Eye (tissue), 1 donor: ENCODE data around the gene KRTAP10-9.
"Not testable (repeated sequence)": the region's sequence is repeated elsewhere in the genome, so short reads cannot be mapped to it uniquely, and the experiment has no call there.

ENCODE experiments used
- DNase-seq: peaks from one replicate; pipeline ENCODE4 v3.0.0-alpha.2; 2015

The KRTAP10-9 gene

DNA sequence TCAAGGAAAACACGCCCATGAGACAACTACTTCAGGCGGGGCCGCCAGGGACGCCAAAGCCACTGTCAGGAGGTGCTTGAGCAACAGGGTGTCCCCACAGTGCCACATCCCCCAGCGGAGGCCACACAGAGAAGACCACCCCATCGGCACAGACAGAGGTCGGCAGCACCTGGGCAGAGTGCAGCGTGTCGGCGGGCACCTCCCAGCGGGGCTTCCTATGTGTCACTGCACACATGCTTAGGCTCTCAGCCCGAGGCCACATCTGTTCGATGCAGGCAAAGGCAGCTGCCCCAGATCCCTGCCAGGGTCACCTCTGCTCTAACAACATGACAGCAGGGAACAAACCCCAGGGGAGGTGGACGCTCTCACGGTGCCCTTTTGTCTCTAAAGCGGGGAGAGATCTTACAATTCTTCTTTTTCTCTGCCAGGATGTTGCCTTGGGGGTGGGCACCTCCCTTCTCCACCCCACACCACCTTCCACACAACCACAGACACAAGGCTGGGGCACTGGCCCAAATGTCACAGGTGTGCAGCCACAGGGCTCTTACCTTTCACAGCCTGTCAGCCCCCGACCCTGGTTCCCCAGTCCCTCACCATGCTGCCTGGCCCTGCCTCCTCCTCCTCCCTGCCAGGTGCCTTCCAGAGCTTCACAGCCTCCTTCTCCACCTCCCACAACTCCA lies 10.8 kb upstream of the KRTAP10-9 start:
- peak; percentile 62 for DNase-seq

DNA sequence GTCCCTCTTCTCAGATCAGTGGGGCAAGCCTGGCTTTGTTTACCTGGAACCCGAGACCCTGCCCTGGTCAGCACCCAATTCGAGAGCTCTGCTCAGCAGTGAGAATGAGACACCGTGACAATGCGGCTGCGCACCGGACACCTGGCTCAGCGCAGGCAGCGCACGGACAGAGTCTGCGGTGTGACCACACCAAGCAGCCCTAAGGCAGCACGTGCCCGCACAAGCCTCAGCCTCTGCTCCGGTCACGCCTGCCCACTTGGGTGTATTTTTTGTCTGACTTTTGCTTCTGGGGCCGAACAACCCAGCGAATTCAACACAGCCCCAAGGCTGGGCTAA lies 10.3 kb upstream of the KRTAP10-9 start:
- no peak for DNase-seq

DNA sequence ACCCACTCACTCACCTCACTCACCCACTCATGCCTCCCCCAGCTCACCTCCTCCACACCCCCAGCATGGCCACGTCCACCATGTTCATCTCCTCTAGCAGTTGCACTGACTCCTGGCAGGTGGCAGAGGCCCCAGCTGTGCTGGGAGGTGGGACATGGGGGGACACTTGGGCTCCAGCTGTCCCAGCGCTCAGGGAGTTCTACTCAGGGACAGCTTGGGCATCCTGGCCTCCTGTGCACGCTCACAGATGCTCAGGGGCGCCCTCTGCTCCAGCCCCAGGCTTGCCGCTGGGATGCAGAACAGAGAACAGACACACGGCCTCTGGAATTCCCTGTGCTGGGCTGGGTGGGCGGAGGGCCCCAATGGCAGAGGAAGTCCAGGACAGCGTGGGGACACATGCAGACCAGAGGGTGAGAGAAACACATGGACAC lies 9.8 kb upstream of the KRTAP10-9 start:
- no peak for DNase-seq

DNA sequence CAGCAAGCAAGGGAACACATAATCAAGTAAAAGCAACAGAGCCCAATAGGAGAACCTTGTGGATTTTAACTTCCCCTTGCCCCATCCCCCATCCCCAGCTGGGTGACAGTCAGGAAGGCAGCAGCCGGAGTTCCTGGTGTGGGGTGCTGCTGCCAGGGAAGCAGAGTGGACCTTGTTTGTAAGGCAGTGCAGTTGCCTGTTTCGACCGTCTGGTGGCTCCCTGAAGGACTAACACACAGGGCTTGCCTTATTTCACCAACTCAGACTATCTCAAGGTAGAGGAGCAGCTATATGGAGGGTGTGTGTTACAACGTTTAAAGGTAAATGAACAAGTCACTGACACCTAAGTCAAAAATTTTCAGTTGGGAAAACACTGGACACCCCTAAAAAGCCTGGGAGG lies 8.4 kb upstream of the KRTAP10-9 start:
- DNase-seq, result no peak

DNA sequence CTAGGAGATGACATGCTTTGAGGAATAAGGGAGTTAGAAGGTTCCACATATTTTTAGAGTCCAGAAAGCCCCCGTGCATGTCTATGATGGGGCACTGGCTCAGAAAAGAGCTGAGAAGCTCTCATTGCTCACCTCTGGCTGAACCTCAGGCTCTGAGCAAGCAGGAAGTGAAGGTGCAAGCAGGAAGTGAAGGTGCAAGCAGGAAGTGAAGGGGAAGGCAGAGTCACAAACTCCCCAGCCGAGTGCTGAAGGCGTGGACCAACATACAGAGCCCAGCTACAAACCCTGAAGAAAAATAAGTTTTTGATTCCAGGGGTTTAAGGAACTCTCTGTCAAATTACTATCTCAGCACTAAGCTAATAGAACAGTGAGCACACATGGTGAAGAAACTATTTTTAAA lies 8.0 kb upstream of the KRTAP10-9 start:
- DNase-seq, result no peak

DNA sequence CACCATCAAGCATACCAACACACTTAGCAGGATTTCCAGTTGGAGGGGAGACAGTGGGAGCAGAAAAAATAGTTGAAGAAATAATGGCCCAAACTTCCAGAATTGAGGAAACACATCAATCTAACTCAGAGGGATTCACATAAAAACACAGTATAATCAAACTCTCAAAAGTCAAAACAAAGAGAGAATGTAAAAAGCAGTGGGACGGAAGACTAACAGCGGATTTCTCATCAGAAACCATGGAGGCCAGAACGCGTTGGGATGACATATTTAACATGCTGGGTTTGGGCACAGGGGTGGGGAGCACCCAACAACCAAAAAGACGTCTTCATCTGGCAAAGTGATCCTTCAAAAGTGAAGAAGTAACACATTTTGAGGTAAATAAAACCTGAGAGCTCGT lies 7.0 kb upstream of the KRTAP10-9 start:
- no peak for DNase-seq

DNA sequence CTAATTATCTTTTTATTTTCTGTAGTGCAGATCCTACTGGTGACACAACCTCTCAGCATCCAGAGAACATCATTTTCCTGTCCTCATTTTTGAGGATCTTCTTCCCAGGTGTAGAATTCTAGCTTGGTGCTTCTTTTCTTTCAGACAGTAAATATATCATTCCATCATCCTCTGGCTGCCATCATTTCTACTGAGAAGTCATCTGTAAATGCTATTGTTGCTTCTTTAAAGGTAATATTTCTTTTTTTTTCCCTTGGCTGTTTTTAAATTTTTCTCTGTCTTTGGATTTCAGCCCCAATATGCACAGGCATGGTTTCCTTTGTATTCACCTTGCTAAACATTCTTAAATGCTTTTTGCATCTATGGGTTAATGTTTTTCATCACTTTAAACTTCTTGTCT lies 3.3 kb upstream of the KRTAP10-9 start:
- DNase-seq, result no peak

DNA sequence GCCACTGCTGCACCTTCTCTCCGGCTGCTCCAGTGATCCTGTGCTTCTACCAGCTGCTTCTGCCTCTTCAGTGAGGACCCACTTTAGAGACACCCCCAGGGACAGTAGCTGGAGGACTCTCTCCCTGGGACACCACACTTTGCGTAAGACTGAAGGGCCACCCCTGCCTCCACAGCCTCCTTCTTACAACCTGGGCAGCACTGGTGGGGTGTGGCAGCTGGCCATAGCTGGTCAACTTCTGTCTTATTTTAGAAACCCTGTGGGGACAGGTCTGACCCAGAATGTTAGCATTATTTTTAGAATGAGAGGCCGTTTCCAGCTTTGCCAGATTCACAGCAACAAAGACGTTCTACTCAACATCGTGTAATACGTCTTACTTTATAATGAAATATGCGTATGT lies 1.1 kb upstream of the KRTAP10-9 start:
- DNase-seq, result no peak

DNA sequence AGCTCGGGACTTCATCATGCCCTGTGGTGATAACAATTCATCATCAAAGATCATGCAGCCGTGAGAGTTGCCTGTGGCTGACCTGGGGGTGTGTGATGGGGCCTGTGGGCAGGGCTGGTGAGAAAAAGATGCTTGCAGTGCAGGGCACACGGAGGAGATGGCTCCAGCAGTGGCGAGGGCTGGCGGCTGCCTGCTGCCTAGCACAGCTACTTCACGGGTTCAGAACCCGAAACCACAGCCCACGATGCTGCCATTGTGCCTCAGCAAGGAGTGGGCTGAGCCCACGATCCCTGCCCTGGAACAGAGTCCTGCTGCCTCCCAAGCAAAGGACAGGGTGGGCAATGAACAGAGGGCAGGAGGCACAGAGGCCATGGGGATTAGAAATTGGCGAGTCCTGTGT lies 631 bp upstream of the KRTAP10-9 start:
- no peak for DNase-seq

DNA sequence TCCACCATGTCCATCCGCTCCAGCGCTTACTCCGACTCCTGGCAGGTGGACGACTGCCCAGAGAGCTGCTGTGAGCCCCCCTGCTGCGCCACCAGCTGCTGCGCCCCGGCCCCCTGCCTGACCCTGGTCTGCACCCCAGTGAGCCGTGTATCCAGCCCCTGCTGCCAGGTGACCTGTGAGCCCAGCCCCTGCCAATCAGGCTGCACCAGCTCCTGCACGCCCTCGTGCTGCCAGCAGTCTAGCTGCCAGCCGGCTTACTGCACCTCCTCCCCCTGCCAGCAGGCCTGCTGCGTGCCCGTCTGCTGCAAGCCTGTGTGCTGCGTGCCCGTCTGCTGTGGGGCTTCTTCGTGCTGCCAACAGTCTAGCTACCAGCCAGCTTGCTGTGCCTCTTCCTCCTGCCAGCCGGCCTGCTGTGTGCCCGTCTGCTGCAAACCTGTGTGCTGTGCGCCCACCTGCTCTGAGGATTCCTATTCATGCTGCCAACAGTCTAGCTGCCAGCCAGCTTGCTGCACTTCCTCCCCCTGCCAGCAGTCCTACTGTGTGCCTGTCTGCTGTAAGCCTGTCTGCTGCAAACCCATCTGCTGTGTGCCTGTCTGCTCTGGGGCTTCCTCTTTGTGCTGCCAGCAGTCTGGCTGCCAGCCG lies 409 bp downstream of the KRTAP10-9 start:
- DNase-seq, result not testable (repeated sequence)

DNA sequence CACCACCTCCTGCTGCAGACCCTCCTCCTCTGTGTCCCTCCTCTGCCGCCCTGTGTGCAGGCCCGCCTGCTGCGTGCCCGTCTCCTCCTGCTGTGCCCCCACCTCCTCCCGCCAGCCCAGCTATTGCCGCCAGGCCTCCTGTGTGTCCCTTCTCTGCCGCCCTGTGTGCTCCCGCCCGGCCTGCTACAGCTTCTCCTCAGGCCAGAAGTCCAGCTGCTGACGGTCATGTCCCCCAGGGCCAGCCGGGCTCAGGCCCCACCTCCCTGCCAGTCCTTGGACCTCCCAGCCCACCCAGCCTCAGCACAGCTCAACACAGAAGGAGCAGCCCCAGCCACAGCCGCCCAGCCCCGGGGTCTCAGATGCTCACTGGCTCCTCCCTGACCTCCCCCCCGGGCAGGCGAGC lies 939 bp downstream of the KRTAP10-9 start:
- DNase-seq, result peak; percentile 14

DNA sequence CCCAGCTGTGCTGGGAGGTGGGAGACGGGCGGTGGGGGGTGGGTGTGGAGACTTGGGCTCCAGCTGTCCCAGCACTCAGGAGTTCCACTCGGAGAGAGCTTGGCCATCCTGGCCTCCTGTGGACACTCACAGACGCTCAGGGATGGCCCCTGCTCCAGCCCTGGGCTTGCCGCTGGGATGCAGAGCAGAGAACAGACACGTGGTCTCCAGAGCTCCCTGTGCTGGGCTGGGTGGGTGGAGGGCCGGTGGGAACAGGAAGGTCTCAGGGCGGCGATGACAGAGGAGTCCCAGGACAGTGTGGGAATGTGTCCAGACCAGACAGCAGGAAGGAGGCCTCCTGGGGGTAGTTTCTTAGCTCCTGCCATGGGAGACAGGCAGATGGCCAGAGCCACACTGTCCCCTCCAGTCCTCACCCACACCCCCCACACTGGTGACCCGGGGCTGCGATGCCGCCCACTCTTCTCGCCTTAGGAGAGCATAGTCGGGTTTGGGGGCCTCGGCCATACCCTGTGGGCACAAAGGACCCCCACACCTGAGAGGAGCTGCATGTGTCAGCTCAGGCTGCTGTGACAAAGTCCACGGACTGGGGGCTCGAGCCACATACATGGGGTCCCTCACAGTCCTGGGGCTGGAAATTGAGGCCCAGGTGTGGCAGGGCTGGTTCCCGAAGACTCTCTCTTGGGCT lies 2.0 kb downstream of the KRTAP10-9 start:
- DNase-seq, result peak; percentile 18

DNA sequence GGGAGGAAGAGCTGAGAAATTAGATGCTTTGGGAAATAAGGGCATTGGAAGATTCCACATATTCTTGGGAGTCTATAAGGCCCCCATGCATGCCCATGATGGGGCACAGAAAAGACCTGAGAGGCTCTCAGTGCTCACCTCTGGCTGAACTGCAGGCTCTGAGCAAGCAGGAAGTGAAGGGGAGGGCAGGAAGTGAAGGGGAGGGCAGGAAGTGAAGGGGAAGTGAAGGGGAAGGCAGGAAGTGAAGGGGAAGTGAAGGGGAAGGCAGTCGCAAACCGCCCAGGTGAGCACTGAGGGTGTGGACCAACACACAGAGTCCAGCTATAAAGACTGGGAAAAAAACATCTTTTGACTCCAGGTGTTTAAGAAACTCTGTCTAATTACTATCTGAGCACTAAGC lies 3.5 kb downstream of the KRTAP10-9 start:
- DNase-seq, result no peak

DNA sequence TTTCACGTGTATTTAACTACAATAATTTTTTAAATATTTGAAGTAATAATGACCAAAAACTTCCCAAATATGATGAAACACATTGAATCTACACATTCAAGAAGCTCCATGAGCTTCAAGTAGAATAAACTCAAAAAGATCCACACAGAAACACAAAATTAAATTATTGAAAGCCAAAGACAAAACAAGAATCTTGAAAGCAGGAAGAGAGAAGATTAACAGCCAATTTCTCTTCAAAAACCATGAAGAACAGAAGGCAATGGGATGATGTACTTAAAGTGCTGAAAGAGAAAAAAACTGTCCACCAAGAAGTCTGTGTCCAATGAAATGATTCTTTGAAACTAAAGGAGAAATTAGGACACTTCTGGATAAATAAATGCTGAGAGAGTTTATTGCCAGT lies 5.2 kb downstream of the KRTAP10-9 start:
- no peak for DNase-seq

DNA sequence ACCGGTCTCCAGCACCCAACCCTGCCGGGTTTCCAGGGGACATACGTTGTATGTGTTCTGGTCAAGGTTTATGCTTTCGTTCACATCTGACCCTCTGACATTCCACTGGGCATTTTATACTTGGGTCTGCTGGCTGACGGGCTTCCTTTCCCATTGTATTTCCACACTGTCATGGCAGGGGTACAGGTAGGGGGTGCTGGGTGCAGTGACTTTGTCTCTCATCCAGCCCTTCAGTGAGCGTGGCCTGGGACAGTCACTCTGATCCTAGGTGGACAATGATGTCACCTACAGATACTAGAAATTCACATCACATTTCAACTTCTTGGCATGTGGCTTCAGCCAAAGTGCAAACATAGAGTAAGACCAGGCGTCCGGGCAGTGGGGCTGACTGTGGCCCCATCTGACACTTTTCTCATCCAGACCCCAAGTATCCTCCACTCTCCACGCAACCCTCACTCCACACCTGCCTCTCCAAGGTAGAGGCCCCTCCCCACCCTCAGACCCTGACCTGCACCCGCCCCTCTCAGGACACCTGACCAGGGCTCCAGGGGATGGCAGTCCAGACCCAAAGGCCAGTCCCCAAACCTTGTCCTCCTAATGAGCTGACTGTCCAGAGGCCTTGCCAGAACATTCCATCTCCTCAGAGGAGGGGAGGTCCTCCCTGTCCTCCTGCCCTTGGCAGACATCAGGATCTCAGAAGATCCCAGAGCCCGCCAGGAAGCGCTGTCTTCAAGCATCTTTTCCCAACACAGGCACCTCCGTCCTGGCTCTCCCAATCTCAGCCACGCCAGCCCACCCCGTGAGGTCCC lies 9.5 kb downstream of the KRTAP10-9 start:
- no peak for DNase-seq

DNA sequence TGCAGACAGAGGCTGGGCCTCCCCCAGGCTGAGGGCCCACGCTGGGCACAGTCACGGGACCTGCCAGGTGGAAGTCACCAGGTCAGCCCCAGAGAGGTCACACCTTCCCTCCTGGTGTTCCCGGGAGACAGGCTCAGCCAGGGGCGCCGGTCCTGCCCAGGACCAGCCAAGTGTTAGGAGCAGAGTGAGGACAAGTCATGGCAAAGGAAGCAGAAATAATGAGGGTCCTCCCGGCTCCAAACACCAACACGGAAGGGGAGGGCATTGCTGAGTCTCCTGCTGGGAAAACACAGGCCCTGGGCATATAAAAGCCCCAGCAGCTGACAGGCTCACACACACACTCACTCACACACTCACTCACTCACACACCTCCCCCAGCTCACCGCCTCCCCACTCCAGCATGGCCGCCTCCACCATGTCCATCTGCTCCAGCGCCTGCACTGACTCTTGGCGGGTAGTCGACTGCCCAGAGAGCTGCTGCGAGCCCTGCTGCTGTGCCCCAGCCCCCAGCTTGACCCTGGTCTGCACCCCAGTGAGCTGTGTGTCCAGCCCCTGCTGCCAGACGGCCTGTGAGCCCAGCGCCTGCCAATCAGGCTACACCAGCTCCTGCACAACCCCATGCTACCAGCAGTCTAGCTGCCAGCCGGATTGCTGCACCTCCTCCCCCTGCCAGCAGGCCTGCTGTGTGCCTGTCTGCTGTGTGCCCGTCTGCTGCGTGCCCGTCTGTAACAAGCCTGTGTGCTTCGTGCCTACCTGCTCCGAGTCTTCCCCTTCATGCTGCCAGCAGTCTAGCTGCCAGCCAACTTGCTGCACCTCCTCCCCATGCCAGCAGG lies 10.3 kb downstream of the KRTAP10-9 start, which contains the start of gene KRTAP10-10:
Gene KRTAP10-10, plus strand, starts transcription at position 339 of the 833 bp plus-strand sequence. Its CDS starts 62 bp downstream, at position 401.
- peak; percentile 80 for DNase-seq

DNA sequence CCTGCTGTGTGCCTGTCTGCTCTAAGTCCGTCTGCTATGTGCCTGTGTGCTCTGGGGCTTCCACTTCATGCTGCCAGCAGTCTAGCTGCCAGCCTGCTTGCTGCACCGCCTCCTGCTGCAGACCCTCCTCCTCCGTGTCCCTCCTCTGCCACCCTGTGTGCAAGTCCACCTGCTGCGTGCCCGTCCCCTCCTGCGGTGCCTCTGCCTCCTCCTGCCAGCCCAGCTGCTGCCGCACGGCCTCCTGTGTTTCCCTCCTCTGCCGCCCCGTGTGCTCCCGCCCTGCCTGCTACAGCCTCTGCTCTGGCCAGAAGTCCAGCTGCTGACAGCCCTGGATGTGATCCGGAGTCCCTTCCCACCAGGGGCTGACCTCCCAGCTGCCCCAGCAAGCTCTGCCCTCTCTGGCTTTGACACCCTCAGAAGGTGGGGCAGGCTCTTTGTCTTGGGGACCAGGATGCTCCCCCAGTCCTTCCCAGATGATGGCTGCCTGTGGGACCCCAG lies 11.0 kb downstream of the KRTAP10-9 start:
- DNase-seq, result peak; percentile 18

DNA sequence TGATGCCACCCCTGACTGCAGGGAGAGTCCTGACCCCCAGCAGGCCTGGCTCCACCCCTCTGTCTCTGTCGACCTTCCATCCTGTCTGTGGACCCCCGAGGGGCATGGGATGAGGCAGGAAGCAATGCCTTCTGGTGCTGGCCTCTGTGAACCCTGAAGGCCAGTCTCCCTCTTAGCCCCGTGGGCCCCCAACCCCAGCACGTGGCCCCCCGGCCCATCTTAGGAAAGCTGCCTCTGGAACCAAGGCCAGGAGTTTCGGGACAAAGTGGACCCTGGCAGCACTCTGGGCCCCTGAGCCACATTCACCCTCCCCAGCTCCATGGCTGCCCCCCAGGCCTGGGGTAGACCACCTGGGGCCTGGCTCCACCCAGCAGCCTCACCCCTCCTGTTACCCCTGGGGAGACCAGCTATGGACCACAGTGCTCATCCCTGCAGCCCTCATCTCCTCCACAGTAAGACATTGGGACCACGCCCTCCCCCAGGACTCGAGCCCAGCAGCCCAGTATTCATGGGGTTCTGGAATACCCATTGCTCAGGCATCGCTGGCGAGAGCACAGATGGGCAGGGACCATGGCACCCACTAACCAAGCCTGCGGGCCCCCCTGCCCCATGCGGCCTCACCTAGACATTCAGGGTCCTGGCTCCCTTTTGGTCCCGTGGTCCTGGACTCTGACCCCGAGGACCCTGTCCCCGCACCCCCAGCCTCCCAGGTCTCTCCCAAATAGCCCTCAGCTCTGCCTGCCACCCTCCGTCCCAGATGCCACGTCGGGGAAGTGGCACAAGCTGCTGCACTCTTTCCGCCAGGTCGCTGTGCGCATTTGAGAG lies 11.8 kb downstream of the KRTAP10-9 start:
- DNase-seq, result not testable (repeated sequence)

DNA sequence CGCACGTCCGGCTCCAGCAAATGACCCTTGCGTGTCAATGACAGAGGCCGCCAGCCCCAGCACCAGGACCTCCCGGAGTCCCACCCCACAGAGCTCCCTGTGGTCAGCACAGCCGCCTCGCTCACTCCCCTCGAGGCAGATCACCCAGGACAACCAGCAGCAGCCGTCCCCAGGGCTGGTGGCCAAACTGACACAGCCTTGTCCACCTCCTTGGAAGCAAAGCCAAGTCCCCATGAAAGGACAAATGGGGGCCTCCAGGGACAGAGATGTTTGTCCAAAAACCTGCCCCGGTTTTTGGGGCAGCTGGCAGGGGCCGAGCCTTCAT lies 12.4 kb downstream of the KRTAP10-9 start:
- DNase-seq, result no peak

DNA sequence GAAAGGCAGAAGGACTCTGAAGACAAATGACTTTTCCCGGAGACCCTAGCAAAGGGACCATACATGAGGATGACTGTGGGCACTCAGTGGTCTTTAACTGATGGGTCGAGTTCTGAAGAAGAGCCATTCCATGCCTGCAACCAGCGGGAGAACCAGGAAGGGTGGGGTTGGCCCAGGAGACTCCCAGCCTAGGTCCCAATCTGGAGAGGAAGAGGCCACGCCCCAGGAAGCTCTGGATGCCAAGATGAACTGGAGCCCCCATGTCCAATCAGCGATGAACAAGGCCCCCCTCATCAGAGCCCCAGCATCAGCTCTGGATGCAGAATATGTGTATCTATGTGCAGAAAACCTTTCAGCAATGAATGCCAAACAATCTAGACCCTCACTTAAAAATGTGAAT lies 13.9 kb downstream of the KRTAP10-9 start:
- DNase-seq, result no peak

DNA sequence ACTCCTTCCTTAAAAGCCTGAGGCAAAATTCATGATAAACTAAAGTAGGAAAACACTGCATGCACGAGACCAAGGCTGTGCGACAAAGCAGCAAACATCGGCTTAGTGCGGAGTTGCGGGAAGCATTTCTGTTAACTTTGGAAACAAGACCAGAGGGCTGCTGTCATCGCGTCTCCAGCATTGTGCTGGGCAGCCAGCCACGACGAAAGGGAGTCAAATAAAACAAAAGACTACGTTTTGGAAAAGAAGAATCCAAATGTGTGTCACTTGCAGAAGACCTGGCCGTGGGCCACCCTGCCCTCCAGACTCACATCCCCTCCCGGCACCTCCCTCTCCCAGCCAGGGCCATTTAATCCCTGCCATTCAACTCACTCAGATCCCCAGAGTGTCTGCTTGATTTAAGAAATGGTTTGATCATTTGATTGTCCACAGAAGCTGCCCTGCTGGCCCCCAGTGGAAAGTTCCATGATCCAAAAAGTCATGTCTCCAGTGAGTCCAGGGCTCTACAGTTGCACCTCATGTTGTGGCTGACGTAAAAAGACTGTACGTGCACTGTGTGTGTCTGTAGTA lies 16.9 kb downstream of the KRTAP10-9 start:
- DNase-seq, result peak; percentile 14
